Measurements from ENCODE around the gene CATSPERZ. TPM values are rescaled to one million over a fixed set of nuclear protein-coding genes. Genes with fewer than 3 reads are reported as not detected.

CATSPERZ gene
- total RNA-seq, 2 experiments from 2014 or later = 0.39 TPM; not detected in 1

GRCh38 chr11:64265176-64266160 lies 34.7 kb upstream of the CATSPERZ start:
- no peak overlapping the region for H3K4me3 Mint-ChIP-seq
- intact Hi-C loops (cut with DNase I, micrococcal nuclease) = no loop called here
- ATAC-seq (no peak), DNase-seq (no peak)
- H3K4me1 Mint-ChIP-seq = peaks cover 12% of the 10 kb centered on the region
- POLR2A ChIA-PET = no interaction called here
- no peaks in the 10 kb centered on the region for H3K9me3 Mint-ChIP-seq (ENCODE audit: low read depth)
- CTCF ChIA-PET = interaction anchor here (0.5 to 1.3 kb wide), 3 partner anchors 16 to 39 kb away, joined by 4 to 5 read pairs (median 4); no protein-coding TSS in a partner anchor
- H3K36me3 Mint-ChIP-seq (ENCODE audit: low read depth) = peaks cover 11% of the 10 kb centered on the region
- no peaks in the 10 kb centered on the region for H3K27me3 Mint-ChIP-seq
- no peak overlapping the region for H3K27ac Mint-ChIP-seq

GRCh38 chr11:64266339-64266738 lies 33.8 kb upstream of the CATSPERZ start:
- intact Hi-C loops (cut with DNase I, micrococcal nuclease) = no loop called here
- ChIA-PET POLR2A (no interaction called here), CTCF (interaction anchor here (6.6 kb wide), 1 partner anchor 36 kb away, joined by 55 read pairs; the partner anchor contains the start of gene ESRRA)
- no peak for ATAC-seq
- H3K4me1 Mint-ChIP-seq = peaks cover 12% of the 10 kb centered on the region
- H3K9me3 Mint-ChIP-seq (ENCODE audit: low read depth) = no peaks in the 10 kb centered on the region
- no peaks in the 10 kb centered on the region for H3K27me3 Mint-ChIP-seq
- no peak overlapping the region for H3K27ac Mint-ChIP-seq
- H3K4me3 Mint-ChIP-seq = no peak overlapping the region
- peaks cover 11% of the 10 kb centered on the region for H3K36me3 Mint-ChIP-seq (ENCODE audit: low read depth)
- no peak for DNase-seq

GRCh38 chr11:64267207-64267945 lies 32.8 kb upstream of the CATSPERZ start:
- Mint-ChIP-seq H3K36me3 (ENCODE audit: low read depth) (peaks cover 11% of the 10 kb centered on the region), H3K9me3 (ENCODE audit: low read depth) (no peaks in the 10 kb centered on the region), H3K4me1 (peaks cover 18% of the 10 kb centered on the region), H3K27me3 (no peaks in the 10 kb centered on the region), H3K4me3 (no peak overlapping the region), H3K27ac (no peak overlapping the region)
- CTCF ChIA-PET = interaction anchor here (0.6 to 6.6 kb wide), 6 partner anchors 11 to 1254 kb away, joined by 3 to 55 read pairs (median 3); partner anchors contain the start of gene ESRRA
- POLR2A ChIA-PET = interaction anchor here (0.6 kb wide), 1 partner anchor 59 kb away, joined by 3 read pairs; no protein-coding TSS in a partner anchor
- ATAC-seq (no peak), DNase-seq (no peak)
- intact Hi-C loops (cut with DNase I, micrococcal nuclease) = no loop called here

- Mint-ChIP-seq H3K4me1 (peaks cover 19% of the 10 kb centered on the region), H3K9me3 (ENCODE audit: low read depth) (no peaks in the 10 kb centered on the region), H3K4me3 (peak overlapping the region; percentile 98), H3K27me3 (no peaks in the 10 kb centered on the region), H3K36me3 (ENCODE audit: low read depth) (peaks cover 10% of the 10 kb centered on the region), H3K27ac (peak overlapping the region; percentile 96)
- ChIA-PET POLR2A (interaction anchor here (0.6 to 1.1 kb wide), 2 partner anchors 49 to 62 kb away, joined by 5 to 6 read pairs; partner anchors contain the start of genes FERMT3, PRDX5 and TRMT112), CTCF (interaction anchor here (0.6 to 6.6 kb wide), 11 partner anchors 12 to 620 kb away, joined by 3 to 55 read pairs (median 3); partner anchors contain the start of genes ESRRA, NUDT22, PRDX5 and TRPT1)
- intact Hi-C loops (cut with DNase I, micrococcal nuclease) = no loop called here
- ATAC-seq (no peak), DNase-seq (no peak)
Measured at GRCh38 chr11:64268025-64268892, 31.9 kb upstream of the CATSPERZ start.

GRCh38 chr11:64268893-64269539 lies 31.1 kb upstream of the CATSPERZ start:
- CTCF ChIA-PET = interaction anchor here (0.7 to 6.6 kb wide), 8 partner anchors 15 to 49 kb away, joined by 3 to 55 read pairs (median 6); partner anchors contain the start of genes ESRRA, NUDT22, PRDX5 and TRPT1
- POLR2A ChIA-PET = interaction anchor here (0.6 to 1.5 kb wide), 5 partner anchors 15 to 63 kb away, joined by 3 to 6 read pairs (median 5); partner anchors contain the start of genes BAD, FERMT3, FKBP2 and PRDX5
- peak; percentile 71 for DNase-seq
- Mint-ChIP-seq H3K36me3 (ENCODE audit: low read depth) (peaks cover 10% of the 10 kb centered on the region), H3K27ac (peak overlapping the region; percentile 96), H3K9me3 (ENCODE audit: low read depth) (no peaks in the 10 kb centered on the region), H3K4me3 (peak overlapping the region; percentile 98), H3K27me3 (no peaks in the 10 kb centered on the region), H3K4me1 (peaks cover 19% of the 10 kb centered on the region)
- peak; percentile 9 for ATAC-seq
- intact Hi-C loops (cut with DNase I, micrococcal nuclease) = loop anchor here (1.0 kb wide), 4 partner anchors 18 to 71 kb away; partner anchors contain the start of genes NUDT22 (in 2 of the 2), PLCB3 (in 2 of the 2), TRPT1 (in 2 of the 2) and CCDC88B (in 1 of the 2)

- ATAC-seq = peak; percentile 82
- no peaks in the 10 kb centered on the region for H3K27me3 Mint-ChIP-seq
- ChIA-PET CTCF (interaction anchor here (0.6 to 6.6 kb wide), 8 partner anchors 15 to 65 kb away, joined by 3 to 55 read pairs (median 6); partner anchors contain the start of genes BAD and ESRRA), POLR2A (interaction anchor here (0.7 to 2.7 kb wide), 7 partner anchors 15 to 48 kb away, joined by 3 to 18 read pairs (median 3); partner anchors contain the start of genes BAD, FKBP2, PRDX5 and TRMT112)
- H3K9me3 Mint-ChIP-seq (ENCODE audit: low read depth) = no peaks in the 10 kb centered on the region
- intact Hi-C loops (cut with DNase I, micrococcal nuclease) = loop anchor here (1.0 kb wide), 13 partner anchors 16 to 295 kb away; partner anchors contain the start of genes ESRRA (in 2 of the 2), GPR137 (in 2 of the 2), NUDT22 (in 2 of the 2) and PLCB3 (in 2 of the 2)
- H3K4me3 Mint-ChIP-seq = peak overlapping the region; percentile 98
- H3K27ac Mint-ChIP-seq = peak overlapping the region; percentile 95
- H3K4me1 Mint-ChIP-seq = peaks cover 19% of the 10 kb centered on the region
- peak; percentile 98 for DNase-seq
- peaks cover 10% of the 10 kb centered on the region for H3K36me3 Mint-ChIP-seq (ENCODE audit: low read depth)
Measured at GRCh38 chr11:64269540-64270220, 30.5 kb upstream of the CATSPERZ start.

GRCh38 chr11:64275031-64275800 lies 24.9 kb upstream of the CATSPERZ start:
- CTCF ChIA-PET = interaction anchor here (0.6 kb wide), 2 partner anchors 109 to 721 kb away, joined by 3 read pairs; partner anchors contain the start of gene MACROD1
- Mint-ChIP-seq H3K9me3 (ENCODE audit: low read depth) (no peaks in the 10 kb centered on the region), H3K4me3 (no peak overlapping the region), H3K4me1 (peaks cover 6% of the 10 kb centered on the region), H3K36me3 (ENCODE audit: low read depth) (peaks cover 1% of the 10 kb centered on the region), H3K27me3 (no peaks in the 10 kb centered on the region), H3K27ac (no peak overlapping the region)
- DNase-seq = no peak
- intact Hi-C loops (cut with DNase I, micrococcal nuclease) = no loop called here
- no peak for ATAC-seq
- POLR2A ChIA-PET = interaction anchor here (0.6 kb wide), 1 partner anchor 26 kb away, joined by 4 read pairs; no protein-coding TSS in a partner anchor

GRCh38 chr11:64275841-64276240 lies 24.3 kb upstream of the CATSPERZ start:
- no peak for DNase-seq
- CTCF ChIA-PET = interaction anchor here (0.6 to 0.8 kb wide), 2 partner anchors 29 to 110 kb away, joined by 3 read pairs; partner anchors contain the start of gene MACROD1
- no peak overlapping the region for H3K27ac Mint-ChIP-seq
- H3K27me3 Mint-ChIP-seq = no peaks in the 10 kb centered on the region
- intact Hi-C loops (cut with DNase I, micrococcal nuclease) = no loop called here
- H3K36me3 Mint-ChIP-seq (ENCODE audit: low read depth) = no peaks in the 10 kb centered on the region
- no peak for ATAC-seq
- H3K9me3 Mint-ChIP-seq (ENCODE audit: low read depth) = no peaks in the 10 kb centered on the region
- peaks cover 6% of the 10 kb centered on the region for H3K4me1 Mint-ChIP-seq
- H3K4me3 Mint-ChIP-seq = no peak overlapping the region
- POLR2A ChIA-PET = interaction anchor here (0.6 kb wide), 1 partner anchor 26 kb away, joined by 4 read pairs; no protein-coding TSS in a partner anchor
